Left hindlimb (tissue), 1 donor: ENCODE results near the gene PPL.
A peak's percentile ranks its signal among the peaks of the same experiment; 100 is the strongest.
"Not testable (repeated sequence)": the region's sequence is repeated elsewhere in the genome, so short reads cannot be mapped to it uniquely, and the experiment has no call there.

ENCODE experiments used
- DNase-seq: peaks from one replicate; pipeline ENCODE4 v3.0.0-alpha.2; 2018

The PPL gene

DNA sequence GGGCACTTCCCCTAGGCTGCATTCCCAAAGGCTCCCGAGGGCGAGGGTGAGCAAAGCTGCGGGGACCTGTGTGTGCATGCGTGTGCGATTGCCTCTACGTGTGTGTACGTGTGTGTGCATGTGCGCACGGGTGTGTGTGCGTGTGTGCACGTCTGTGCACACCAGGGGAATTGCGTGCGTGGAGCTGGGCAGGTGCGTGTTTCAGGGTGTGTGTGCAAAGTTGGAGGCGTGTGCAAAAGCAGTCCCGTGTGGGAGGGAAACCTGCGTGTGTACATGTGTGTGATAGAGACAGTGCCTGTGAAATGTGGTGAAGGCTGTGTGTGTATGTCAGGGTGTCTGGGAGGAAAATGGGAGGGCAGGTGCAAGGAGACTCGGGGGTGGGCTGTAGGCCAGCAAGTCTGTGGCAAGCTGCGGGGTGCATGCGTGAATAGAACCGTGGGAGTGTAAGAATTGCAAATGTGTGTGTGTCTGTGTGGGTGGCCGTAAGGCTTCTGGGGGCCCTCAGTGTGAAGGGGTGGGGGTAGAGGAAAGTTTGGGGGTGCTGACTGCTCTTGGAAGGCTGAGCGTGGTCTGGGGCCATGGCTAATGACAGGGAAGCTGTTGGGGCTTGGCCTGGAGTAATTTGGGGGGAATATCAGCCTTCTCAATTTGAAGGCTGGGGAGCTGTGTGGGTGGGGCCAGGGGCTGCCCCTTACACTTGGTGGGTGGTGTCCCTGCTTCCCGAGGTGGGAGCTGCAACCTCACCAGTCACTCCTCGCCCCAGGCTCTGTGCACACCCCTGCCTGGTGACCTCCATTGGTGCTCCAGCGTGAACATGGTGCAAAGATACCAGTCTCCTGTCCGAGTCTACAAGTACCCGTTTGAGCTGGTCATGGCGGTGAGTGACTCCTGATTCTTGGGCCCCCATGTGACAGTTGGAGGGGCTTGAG is 21.8 kb upstream of the PPL start:
- no peak for DNase-seq

DNA sequence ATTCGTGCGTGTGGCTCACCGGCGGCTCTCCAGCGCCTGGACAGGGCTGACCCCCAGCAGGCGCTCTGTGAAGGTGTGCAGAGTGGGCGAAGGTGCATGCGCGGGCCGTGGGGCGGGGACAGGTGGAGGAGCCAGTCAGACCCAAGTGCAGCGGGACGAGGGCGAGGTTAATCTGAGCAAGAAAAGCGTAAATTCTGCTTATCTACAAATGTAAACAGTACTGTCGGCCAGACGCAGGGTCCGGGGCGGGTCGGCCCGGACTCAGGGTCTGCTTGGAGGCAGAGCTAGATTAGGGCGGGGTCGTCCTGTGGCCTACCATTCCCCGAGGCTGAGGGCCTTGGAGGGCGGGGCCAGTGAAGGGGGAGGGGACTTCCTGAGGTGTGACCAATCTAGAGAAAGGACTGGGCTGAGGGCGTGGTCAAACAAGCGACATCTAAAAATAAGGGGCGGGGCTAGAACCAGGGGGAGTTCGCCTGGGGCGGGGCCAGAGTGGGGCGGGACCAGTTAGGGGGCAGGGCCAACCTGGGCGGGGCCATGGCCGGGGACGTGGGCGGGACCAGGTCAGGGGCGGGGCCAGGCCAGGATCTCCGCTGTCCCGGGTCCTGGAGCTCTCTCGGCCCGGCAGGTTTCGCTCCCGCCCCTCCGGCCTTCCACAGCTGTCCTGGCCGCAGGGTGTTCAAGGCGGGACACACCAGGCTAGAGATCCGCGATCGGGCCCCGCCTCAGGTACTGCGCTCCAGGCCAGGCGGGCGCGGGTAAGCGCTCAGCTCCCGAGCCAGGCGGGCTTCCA is 21.0 kb upstream of the PPL start, which contains the start of gene SEC14L5:
TSS of gene SEC14L5 (plus strand) at position 611 of the 790 bp plus-strand sequence. CDS start 994 bp downstream, outside the sequence.
- DNase-seq: peak; percentile 94

DNA sequence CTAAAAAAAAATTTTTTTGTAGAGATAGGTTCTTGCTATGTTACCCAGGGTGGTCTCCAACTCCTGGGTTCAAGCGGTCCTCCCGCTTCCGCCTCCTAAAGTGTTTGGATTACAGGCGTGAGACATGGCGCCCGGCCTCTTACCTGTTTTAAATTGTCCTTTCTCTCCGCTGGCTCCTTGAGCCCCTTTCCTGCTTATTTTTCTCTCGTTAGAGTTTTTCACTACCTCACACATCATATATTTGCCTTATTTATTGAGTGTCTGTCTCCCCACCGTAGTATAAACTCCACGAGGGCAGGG is 20.4 kb upstream of the PPL start:
- DNase-seq: no peak

DNA sequence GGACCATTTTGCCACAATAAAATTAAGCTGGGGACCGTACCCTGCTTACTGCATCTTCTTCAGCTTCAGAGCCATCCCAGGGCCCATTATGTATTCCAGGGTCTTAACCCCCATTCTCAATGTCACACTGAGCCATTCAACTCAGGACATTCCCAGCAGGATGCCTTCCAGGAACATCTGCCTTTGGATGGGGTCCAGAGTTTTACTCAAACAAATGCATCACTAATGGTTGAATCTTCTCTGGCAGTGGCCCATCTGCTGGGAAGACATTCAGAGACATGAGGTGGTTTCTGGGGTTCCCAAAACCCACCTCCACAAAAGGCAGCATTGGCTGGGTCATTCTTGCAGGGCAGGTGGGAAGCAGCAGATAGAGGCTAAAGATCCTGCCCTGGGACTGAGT is 17.8 kb upstream of the PPL start:
- DNase-seq: no peak

DNA sequence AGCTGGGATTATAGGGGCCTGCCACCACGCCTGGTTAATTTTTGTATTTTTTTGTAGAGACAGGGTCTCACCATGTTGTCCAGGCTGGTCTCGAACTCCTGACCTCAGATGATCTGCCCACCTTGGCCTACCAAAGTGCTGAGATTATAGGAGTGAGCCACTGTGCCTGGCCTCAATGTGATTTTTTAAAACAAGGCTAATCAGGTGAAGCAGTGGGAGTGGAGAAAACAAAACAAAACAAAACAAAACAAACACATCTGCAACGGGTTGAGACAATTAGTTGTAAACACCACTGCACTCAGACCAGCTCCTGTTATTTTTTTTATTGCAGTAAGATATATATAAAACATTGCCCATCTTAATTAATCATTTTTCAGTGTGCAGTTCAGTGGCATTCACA is 14.6 kb upstream of the PPL start:
- not testable (repeated sequence) for DNase-seq

DNA sequence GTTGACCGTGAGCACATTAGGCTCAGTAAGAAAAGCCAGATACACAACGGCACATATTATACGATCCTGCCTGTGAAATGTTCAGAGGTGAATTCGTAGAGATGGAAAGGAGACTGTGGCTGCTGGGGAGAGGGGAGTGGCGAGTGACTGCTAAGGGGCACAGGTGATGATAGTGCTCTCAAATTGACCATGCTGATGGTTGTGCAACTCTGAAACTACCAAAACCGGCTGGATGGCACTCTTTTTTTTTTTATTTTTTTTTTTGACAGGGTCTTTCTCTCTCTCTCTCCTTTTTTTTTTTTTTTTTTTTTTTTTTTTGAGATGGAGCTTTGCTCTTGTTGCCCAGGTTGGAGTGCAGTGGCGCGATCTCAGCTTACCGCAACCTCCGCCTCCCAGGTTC is 13.0 kb upstream of the PPL start:
- DNase-seq: no peak

DNA sequence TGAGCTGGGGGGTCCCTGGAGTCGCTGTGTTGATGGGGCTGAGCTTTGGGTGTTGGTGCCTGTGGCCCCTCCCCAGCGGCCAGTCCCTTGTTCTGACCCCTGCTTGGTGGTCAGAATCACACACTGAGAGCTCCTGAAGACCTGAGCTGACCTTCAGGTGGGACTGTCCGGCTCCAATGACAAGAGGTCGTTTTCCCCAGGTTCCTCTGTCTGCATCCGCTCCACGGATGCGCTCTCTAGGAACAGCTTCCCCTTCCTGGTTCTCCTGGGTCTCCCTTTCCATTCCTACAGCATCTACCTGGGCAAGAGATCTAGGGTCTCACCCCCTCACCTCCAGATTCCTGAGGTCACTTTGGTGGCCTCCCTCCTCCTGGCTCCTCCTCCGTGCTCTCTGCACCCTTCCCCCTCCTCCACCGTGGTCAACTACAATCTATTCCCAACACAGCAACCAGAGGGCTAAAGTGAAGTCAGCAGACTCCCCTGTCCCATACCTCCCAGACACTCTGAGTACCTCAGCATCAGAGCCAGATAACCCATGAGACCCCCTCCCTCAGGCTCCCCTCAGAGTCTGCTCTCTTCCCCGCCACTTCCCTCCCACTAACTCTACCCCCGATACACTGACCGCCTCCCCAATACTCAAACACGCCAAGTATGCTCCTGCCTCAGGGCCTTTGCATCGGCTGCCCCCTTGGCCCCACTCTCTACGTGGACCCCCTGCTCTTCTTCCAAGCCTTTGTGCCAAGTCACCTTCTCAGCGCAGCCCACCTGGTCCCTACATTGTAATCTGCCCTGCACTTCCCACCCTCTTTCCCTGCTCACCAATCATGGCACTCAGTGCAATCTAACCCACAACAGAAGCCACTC is 12.2 kb upstream of the PPL start:
- DNase-seq: no peak

DNA sequence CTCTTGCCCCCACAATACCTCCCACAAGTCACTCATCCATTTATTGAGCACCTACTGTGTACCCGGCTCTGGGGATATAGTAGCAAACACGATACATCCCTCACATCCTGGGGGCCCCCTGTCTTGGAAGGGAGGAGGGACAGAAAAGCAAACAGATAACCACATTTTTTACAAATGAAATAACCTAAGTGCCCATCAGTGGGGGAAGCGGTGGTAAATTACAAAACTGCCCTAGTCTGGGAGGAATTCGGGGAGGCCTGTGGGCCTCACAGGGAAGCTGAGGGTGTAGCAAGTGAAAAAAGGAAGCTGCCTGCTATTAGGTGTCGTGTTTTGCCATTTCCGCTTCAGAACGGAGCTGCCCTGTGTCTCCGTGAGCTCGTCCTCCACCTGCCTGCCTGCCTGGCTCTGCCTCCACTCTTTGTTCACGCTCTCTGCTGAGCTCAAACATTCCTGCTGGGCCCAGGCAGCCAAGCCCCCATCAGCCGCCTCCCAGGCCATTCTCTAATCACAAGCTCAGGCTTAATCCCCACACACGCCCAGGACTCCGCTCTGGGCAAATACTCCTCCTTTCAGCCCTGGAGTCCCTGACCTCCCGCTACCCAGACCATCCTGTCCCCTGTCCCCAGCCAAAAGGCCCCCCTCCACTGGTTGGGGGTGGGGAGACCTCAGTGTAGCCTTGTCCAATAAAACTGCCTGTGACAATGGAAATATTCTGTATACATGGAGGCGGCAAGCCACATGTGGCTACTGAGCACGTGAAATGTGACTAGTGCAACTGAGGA is 11.0 kb upstream of the PPL start:
- no peak for DNase-seq

DNA sequence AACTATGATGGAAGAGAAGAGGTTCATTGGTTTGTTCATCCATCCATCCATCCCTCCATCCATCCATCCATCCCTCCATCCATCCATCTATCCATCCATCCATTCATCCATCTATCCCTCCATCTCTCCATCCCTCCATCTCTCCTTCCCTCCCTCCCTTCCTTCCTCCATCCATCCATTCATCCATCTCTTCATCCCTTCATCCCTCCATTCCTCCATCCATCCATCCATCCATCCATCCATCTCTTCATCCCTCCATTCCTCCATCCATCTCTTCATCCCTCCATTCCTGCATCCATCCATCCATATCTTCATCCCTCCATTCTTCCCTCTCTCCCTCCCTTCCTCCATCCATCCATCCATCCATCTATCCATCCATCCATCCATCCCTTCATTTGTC is 10.0 kb upstream of the PPL start:
- DNase-seq: no peak

DNA sequence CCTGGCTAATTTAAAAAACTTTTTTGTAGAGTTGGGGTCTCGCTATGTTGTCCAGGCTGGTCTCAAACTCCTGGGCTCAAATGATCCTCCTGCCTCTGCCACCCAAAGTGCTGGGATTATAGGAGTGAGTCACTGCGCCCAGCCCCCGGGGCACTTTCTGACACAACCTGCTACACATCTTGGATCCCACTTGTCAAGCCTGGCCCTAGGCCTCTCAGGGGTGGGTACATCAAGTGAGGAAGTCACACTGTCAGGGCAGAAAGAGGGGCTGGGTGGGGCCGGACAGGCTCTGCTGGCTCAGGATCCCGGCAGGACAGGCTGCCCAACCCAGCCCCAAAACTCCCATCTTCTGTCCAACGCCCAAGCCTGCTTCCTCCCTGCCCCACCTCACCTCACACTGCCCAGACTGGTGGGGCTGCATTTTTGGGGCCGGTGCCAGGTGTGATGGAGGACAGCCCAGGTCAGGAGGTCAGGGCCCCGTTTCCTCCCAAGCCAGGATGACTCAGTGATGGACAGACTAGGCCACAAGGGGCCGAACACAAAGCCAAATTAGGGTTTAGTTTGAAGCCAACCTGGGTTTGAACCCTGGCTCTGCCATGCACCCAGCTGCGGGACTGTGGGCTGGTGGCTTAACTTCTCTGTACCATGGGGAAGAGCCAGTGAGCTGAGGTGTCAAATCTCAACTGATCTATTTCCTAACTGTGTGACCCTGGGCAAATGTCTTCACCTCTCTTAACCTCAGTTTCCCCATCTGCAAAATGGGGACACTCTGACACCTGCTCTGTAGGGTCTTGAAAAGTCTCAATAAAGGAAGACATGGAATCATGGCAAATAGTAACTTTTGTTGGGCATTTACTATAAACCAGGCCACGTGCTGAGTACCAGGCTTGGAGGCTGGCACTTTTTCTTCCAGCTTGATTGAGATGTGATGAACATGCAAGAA is 8.9 kb upstream of the PPL start:
- no peak for DNase-seq

DNA sequence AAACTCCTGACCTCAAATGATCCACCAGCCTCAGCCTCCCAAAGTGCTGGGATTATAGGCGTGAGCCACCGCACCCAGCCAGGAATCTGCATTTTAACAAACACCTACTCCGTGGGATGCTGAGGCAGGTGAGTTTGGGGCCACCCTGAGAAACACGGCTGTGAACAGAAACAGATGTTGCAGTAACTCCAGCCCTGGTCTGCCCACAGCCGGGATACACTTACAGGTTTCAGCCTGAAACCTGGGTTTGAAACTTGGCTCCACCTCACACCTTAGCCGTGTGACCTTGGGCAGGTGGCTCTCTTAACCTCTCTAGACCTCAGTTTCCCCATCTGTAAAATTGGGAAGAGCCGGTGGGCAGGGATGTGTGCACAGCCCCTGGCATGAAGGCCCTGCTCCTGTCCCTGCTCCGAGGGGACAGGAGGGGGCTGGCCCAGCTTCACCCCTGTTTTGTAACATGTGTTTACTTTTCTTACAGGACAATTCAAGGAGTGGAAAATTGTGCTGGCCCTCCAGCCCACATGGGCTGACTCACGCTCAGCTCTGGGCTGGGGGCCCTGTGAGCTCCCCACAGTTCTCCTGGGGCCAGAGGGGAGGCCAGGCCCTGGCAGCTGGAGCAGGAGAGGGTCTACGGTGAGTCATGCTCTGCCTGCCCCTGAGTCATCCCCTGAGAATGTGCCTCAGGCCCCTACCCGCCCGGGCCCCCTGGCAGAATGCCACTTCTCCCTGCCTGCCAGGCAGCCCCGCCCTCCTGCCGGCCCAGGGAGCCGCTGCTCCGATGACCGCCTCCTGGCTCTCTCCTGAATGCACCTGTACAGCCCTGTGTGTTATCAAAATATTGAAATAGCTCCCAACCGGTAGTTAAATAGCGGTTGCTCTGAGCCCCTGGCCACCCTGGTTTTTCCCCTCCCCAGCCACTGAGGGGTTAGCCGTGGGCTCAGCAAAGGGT is 7.7 kb upstream of the PPL start:
- peak; percentile 90 for DNase-seq

DNA sequence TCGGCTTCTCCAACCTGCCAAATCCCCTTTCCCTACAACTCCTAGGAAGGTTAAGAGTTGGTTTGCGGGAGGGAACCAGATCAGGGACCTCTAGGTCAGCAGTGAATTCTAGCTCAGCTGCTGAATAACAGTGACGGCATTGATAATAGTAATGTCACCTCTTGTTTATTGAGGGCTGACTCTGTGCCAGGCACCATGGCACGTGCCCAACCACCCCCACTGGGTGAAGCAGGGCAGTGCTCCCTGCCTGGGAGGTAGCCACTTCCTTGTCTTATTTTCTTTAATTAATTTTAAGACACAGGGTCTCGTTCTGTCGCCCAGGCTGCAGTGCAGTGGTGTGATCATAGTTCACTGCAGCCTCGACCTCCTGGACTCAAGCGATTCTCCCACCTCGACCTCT is 5.5 kb upstream of the PPL start:
- DNase-seq: no peak

DNA sequence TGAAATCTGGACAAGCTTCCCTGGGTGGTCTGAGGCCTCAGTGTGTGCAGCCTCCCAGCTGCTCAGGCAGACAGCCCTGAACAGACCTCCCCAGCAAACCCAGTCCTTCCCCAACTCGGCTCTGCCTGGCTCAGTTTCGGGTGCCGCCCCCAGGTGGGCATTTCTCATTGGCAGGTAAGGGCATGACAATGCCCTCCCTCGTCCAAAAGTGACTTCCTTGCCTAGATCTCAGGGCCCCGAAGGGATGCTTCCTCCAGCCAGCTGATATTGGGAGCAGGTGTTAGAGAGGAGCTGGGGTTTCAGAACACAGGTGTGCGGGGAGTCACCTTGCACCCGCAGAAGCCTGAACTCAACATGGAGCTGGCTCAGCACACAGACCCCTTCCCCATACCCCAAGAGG is 3.8 kb upstream of the PPL start:
- no peak for DNase-seq

DNA sequence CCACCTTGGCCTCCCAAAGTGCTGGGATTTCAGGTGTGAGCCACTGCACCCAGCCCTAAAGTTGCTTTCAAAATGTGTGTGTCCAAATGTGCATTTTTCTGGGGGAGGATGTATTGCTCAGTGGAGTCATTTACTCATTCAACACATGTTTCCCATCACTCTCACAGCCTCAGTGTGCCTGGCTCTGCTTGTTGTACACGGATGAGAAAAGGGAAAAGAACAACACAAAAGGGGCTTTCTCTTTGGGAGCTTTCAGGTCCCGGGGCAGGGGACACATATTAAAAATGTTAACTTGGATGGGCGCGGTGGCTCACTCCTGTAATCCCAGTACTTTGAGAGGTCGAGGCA is 1.7 kb upstream of the PPL start:
- DNase-seq: no peak

DNA sequence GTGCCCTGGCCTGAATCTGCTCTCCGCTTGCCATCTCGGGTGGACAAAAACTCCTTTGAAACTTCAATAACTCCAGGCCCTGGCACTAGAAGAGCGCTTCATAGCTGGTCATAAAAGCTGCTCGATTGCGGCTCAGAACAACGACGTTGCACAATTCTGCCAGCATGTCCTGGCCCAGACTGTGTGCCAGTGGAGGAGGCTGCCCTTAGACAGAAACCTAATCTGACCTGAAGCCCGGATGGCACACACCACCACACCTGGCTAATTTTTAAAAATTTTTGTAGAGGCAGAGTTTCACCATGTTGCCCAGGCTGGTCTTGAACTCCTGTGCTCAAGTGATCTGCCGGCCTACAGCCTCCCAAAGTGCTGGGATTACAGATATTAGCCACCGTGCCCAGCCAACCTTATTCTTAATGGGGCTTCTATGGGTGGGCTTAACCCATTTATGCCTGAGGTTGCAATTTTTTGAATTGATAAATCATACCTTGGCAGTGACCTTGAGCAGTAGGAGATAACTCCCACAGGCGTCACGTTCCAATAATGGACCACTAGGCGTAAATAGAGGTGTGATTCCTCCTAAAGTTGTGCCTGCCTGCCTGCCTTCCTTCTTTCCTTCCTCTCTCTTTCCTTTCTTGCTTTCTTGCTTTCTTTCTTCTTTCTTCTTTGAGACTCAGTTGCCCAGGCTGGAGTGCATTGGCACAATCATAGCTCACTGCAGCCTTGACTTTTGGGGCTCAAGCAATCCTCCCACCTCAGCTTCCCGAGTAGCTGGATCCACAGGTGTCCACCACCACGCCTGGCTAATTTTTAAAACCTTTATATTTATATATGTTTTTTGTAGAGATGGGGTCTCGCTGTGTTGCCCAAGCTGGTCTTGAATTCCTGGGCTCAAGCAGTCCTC is 1.1 kb upstream of the PPL start:
- no peak for DNase-seq

DNA sequence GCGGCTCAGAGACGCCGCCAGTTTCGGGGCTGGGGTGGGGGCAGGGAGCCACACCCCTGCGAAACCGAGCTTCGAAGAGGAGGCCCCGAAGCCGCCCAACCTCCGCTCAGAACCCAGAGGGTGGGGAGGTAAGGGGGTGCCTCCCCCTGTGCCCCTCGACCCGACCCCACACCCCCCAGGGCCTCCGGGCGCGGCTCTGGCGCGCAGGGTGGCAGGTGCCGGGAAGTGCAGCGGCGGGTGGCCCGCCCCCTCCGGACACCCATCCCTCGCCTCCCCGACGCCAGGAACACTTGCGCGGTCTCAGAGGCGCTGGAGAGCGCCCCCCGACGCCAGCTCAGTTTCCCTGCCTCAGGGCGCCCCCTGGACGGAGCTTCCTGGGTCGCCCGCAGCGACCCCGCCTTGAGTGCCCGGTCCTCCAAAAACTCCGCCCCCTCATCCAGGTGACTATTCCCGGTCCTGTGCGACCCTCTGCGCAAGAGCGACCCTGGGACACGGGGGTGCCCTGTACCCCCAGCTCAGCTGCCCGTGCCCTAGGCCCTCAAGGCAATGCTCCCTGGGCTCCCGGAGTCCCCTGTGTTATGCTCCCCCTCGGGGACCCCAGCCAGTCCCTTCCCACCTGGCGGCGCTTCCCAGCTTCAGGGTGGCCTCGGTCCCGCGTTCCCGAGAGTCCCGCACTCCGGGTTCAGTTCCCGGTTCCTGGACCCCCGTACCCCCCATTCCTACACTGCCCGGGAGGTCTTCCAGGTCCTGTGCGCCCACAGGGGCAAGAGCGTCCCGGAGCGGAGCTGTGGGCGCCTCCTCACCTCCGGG is 562 bp downstream of the PPL start:
- no peak for DNase-seq

DNA sequence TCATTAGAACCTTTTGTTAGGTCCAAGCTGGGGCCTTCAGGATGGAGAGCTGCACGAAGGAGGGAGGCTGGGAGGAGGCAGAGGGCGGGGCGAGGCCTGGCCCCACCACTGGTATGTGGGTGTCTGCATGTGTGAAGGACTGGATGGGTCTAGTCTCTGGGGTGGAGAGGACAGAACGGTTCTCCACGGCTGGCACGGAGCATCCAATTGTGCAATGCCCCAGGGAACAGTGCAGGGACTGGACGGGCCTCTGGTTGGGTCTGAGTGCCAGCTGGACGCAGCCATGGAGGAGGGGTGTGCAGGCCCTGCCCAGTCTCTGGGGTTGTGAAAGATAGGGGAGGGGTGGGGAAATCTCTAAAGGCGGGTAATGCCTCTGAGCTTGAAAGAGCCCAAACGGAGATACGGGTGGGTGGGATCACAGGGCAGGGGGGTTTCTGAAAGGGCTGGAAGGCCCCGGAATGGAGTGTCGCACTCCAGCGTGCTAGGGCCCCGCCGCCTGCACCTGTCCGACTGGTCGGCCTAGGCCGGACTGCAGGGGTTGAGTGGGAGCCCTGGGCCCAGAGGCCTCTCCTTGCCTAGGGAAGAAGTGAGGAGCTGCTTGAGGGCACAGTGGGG is 1.6 kb downstream of the PPL start:
- DNase-seq: no peak

DNA sequence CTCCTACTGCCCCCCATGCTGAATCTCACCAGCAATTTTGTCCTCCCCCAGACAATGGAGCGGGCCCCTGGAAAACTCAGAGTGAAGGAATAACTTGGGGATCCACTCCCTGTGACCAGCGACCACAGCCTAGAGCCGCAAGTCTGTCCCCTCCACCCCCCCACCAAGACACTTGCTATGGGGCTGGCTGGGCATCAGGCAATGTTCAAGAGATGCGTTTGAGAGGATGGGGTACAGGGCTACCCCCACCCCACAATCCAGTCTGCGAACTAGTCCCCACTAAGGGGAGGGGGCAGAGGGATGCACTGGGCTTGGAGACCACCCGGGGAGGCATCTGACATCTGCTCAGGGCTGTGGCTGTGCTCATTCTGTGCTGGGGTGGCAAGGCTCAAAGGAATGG is 2.4 kb downstream of the PPL start:
- DNase-seq: no peak
